Liver (tissue), 9 donors: ENCODE measurements around the gene COQ6. TPM values are rescaled to one million over a fixed set of nuclear protein-coding genes. Genes with fewer than 3 reads are reported as not detected.

Experiments
- DNase-seq: peaks from one replicate; pipeline ENCODE4 v3.0.0-alpha.2; 2017; ENCODE audit warnings: low spot score
- H3K27ac ChIP-seq, 2 donors: one replicate each; pipeline ENCODE4 v1.7.0; 2013; ENCODE audit warnings: inconsistent platforms in 2 of 2, low read length in 2 of 2, control low read depth in 1 of 2, low read depth in 1 of 2, mild to moderate bottlenecking in 1 of 2
- H3K27me3 ChIP-seq, 4 donors: one replicate each; pipeline versions ENCODE4 v1.6.1 to v1.7.0; 2013; ENCODE audit warnings: low read length in 3 of 4, inconsistent platforms in 1 of 4, mild to moderate bottlenecking in 1 of 4, moderate library complexity in 1 of 4; ENCODE audit not compliant: control insufficient read depth in 4 of 4, insufficient read depth in 4 of 4
- H3K36me3 ChIP-seq, 4 donors: one replicate each; pipeline versions ENCODE4 v1.6.1 to v1.7.0; 2013; ENCODE audit warnings: low read length in 3 of 4, mild to moderate bottlenecking in 3 of 4, low read depth in 1 of 4, moderate library complexity in 1 of 4; ENCODE audit not compliant: control insufficient read depth in 4 of 4, insufficient read depth in 3 of 4
- H3K4me1 ChIP-seq, 4 donors: one replicate each; pipeline versions ENCODE4 v1.6.1 to v1.7.0; 2013; ENCODE audit warnings: low read length in 3 of 4, mild to moderate bottlenecking in 3 of 4, moderate library complexity in 1 of 4; ENCODE audit not compliant: control insufficient read depth in 4 of 4, insufficient read depth in 4 of 4
- H3K4me3 ChIP-seq, 3 donors: one replicate each; pipeline versions ENCODE4 v1.6.1 to v1.7.0; 2013; ENCODE audit warnings: low read length in 3 of 3, control low read depth in 1 of 3, low read depth in 1 of 3, mild to moderate bottlenecking in 1 of 3
- H3K9ac ChIP-seq, 2 donors: one replicate each; pipeline ENCODE4 v1.7.0; 2013; ENCODE audit warnings: low read length in 2 of 2, mild to moderate bottlenecking in 2 of 2, moderate library complexity in 2 of 2, control low read depth in 1 of 2, low read depth in 1 of 2
- H3K9me3 ChIP-seq, 4 donors: one replicate each; pipeline versions ENCODE4 v1.6.1 to v1.7.0; 2013; ENCODE audit warnings: low read length in 3 of 4; ENCODE audit not compliant: control insufficient read depth in 4 of 4
- CTCF ChIP-seq: fragments of 150-350 bp; IDR thresholded peaks from 2 replicates; pipeline ENCODE4 v1.5.1; 2017; ENCODE audit warnings: improper control_type of control experiment, low read depth, low read length; ENCODE audit not compliant: missing input control
- EGR1 ChIP-seq, 2 donors: IDR thresholded peaks; 2 replicates each; pipeline ENCODE4 v1.6.1; 2016 to 2018; ENCODE audit warnings: antibody characterized with exemption in 2 of 2, low read depth in 2 of 2
- FOXA1 ChIP-seq: IDR thresholded peaks from 2 replicates; pipeline ENCODE4 v1.6.1; 2016; ENCODE audit warnings: antibody characterized with exemption
- FOXA2 ChIP-seq: IDR thresholded peaks from 2 replicates; pipeline ENCODE4 v1.6.1; 2016; ENCODE audit warnings: antibody characterized with exemption
- JUND ChIP-seq, 2 donors: IDR thresholded peaks; 2 replicates each; pipeline ENCODE4 v1.6.1; 2016; ENCODE audit warnings: antibody characterized with exemption in 2 of 2
- MAX ChIP-seq: IDR thresholded peaks from 2 replicates; pipeline ENCODE4 v1.6.1; 2016; ENCODE audit warnings: antibody characterized with exemption
- NR2F2 ChIP-seq: IDR thresholded peaks from 2 replicates; pipeline ENCODE4 v1.6.1; 2016; ENCODE audit warnings: antibody characterized with exemption
- RAD21 ChIP-seq, 2 donors: IDR thresholded peaks; 2 replicates each; pipeline ENCODE4 v1.6.1; 2016; ENCODE audit warnings: antibody characterized with exemption in 2 of 2, mild to moderate bottlenecking in 2 of 2
- REST ChIP-seq: IDR thresholded peaks from 2 replicates; pipeline ENCODE4 v1.6.1; 2016; ENCODE audit warnings: antibody characterized with exemption, mild to moderate bottlenecking
- RXRA ChIP-seq, 2 donors: IDR thresholded peaks; 2 replicates each; pipeline ENCODE4 v1.6.1; 2017 to 2018; ENCODE audit warnings: antibody characterized with exemption in 2 of 2, mild to moderate bottlenecking in 1 of 2
- SP1 ChIP-seq: IDR thresholded peaks from 2 replicates; pipeline ENCODE4 v1.6.1; 2018; ENCODE audit warnings: antibody characterized with exemption, mild to moderate bottlenecking
- TAF1 ChIP-seq: conservative IDR thresholded peaks from 2 replicates; pipeline ENCODE4 v1.6.1; 2016; ENCODE audit warnings: antibody characterized with exemption, mild to moderate bottlenecking
- YY1 ChIP-seq: IDR thresholded peaks from 2 replicates; pipeline ENCODE4 v1.6.1; 2016; ENCODE audit warnings: antibody characterized with exemption, mild to moderate bottlenecking
- ZBTB33 ChIP-seq: IDR thresholded peaks from 2 replicates; pipeline ENCODE4 v1.6.1; 2016; ENCODE audit warnings: antibody characterized with exemption
- WGBS: extraction: QIAGEN DNeasy Blood & Tissue Kit; methylation state at CpG from one replicate; pipeline ENCODE4 v1.1.7; 2013; 5-methylcytosine and 5-hydroxymethylcytosine counted together
- polyA plus RNA-seq, 2 donors: library from polyadenylated mRNA; stranded (reverse) in 1 of 2; unstranded in 1 of 2; fragments of 200-250 nt in 1 of 2; fragments of >200 nt in 1 of 2; fragmentation: Nextera tagmentation in 1 of 2; extraction: Ambion mirVana in 1 of 2; gene quantifications; one replicate each; pipeline versions ENCODE4 v1.2.1 to v1.2.3, GENCODE V29; 2013 to 2015
- total RNA-seq, 2 donors: library from RNA; depleted of rRNA; stranded (reverse); fragments of >200 nt; gene quantifications; one replicate each; pipeline ENCODE4 v1.2.3, GENCODE V29; 2014
- donor health status: healthy.
- donor health status: healthy.
- donor health status: healthy.
- donor health status: healthy.
- donor health status: healthy.

The COQ6 gene
- total and polyA plus RNA-seq, 4 donors = 12.6 to 33.7 (median 18.5) TPM

- Histone ChIP-seq H3K9me3 (no peaks in the 10 kb centered on the region), H3K36me3 (peaks cover 0 to 36% (median 20%) of the 10 kb centered on the region in 4 donors), H3K9ac (no peak overlapping the region), H3K4me1 (no peaks in the 10 kb centered on the region), H3K27me3 (no peaks in the 10 kb centered on the region), H3K4me3 (no peak overlapping the region), H3K27ac (no peak overlapping the region)
- no peak for TF ChIP-seq FOXA1
- 96% methylated on average over 2 of the region's 2 CpGs for WGBS
- DNase-seq = no peak
Measured at GRCh38 chr14:73937012-73937411, 13.1 kb upstream of the COQ6 start.

GRCh38 chr14:73942180-73942579 is 7.9 kb upstream of the COQ6 start:
- DNase-seq = no peak
- Histone ChIP-seq H3K4me1 (peaks cover 0 to 10% (median 3%) of the 10 kb centered on the region in 4 donors), H3K27me3 (no peaks in the 10 kb centered on the region), H3K9me3 (no peaks in the 10 kb centered on the region), H3K9ac (no peak overlapping the region), H3K36me3 (peaks cover 0 to 18% (median 12%) of the 10 kb centered on the region in 4 donors), H3K27ac (no peak overlapping the region), H3K4me3 (no peak overlapping the region)
- 89% methylated on average over 7 of the region's 7 CpGs for WGBS
- TF ChIP-seq YY1 (no peak), CTCF (no peak), TAF1 (no peak), FOXA2 (no peak), SP1 (no peak), RAD21 (IDR thresholded peaks at IDR 0.05) (no peak), NR2F2 (no peak), REST (no peak), FOXA1 (no peak), RXRA (IDR thresholded peaks at IDR 0.05) (no peak), MAX (no peak), JUND (IDR thresholded peaks at IDR 0.05) (no peak), ZBTB33 (no peak), EGR1 (IDR thresholded peaks at IDR 0.05; ENCODE audit: low read depth in 2 of 2) (no peak)
